Measurements from ENCODE around the gene ZBTB44.

- TF ChIP-seq GATA2 (IDR thresholded peaks at IDR 0.05; ENCODE audit: low read depth, low read length) (no peak), GATA3 (IDR thresholded peaks at IDR 0.05; ENCODE audit: low read depth, low read length) (no peak)
Measured at GRCh38 chr11:130215531-130216220, 99.0 kb downstream of the ZBTB44 start.
